HepG2 (cell line): ENCODE data around the gene KMT2A. TPM values are rescaled to one million over a fixed set of nuclear protein-coding genes. Genes with fewer than 3 reads are reported as not detected.
A peak's percentile ranks its signal among the peaks of the same experiment; 100 is the strongest.

Experiments used
- ARID2 ChIP-seq: sonication (generic); formaldehyde crosslinking; IDR thresholded peaks from 2 replicates; pipeline ENCODE4 v1.8.1; 2022; ENCODE audit warnings: mild to moderate bottlenecking, missing genetic modification reagents, borderline replicate concordance
- ATF7-NPFF ChIP-seq: sonication (generic); formaldehyde crosslinking; IDR thresholded peaks from 2 replicates; pipeline ENCODE4 v1.8.1; 2023; ENCODE audit warnings: mild to moderate bottlenecking, low read depth, missing genetic modification reagents, moderate library complexity
- CBX1 ChIP-seq: IDR thresholded peaks from one replicate; pipeline ENCODE4 v1.6.1; 2016; ENCODE audit warnings: antibody characterized with exemption, low read depth
- CBX2 ChIP-seq, 2 experiments: fragments of 200-600 bp in 1 of 2; sonication (generic); formaldehyde crosslinking in 1 of 2; IDR thresholded peaks; 2 replicates each; pipeline versions ENCODE4 v1.7.0 to v1.8.1; 2018 to 2022; ENCODE audit warnings: low read depth in 2 of 2, low read length in 1 of 2, mild to moderate bottlenecking in 1 of 2, missing genetic modification reagents in 1 of 2
- FLYWCH1 ChIP-seq: sonication (generic); formaldehyde crosslinking; IDR thresholded peaks from 2 replicates; pipeline ENCODE4 v1.8.1; 2023; ENCODE audit warnings: mild to moderate bottlenecking, missing genetic modification reagents
- HOXD1 ChIP-seq: sonication (generic); formaldehyde crosslinking; IDR thresholded peaks from 2 replicates; pipeline ENCODE4 v1.5.0; 2020; ENCODE audit warnings: missing genetic modification reagents
- IKZF4 ChIP-seq: sonication (generic); formaldehyde crosslinking; IDR thresholded peaks from 2 replicates; pipeline ENCODE4 v1.5.1; 2020; ENCODE audit warnings: borderline replicate concordance, mild to moderate bottlenecking, low read depth, missing genetic modification reagents; ENCODE audit errors: not compliant biosample characterization
- KIAA2018 ChIP-seq: sonication (generic); formaldehyde crosslinking; IDR thresholded peaks from 2 replicates; pipeline ENCODE4 v1.5.0; 2020; ENCODE audit warnings: mild to moderate bottlenecking, missing genetic modification reagents, borderline replicate concordance
- MIER2 ChIP-seq: IDR thresholded peaks from 2 replicates; pipeline ENCODE4 v1.6.1; 2016; ENCODE audit warnings: missing biosample characterization, missing genetic modification reagents
- NR2F6 ChIP-seq, 2 experiments: IDR thresholded peaks; 2 replicates each; pipeline ENCODE4 v1.6.1; 2016; ENCODE audit warnings: antibody characterized with exemption in 1 of 2, mild to moderate bottlenecking in 1 of 2
- PHF8 ChIP-seq: sonication (generic); formaldehyde crosslinking; IDR thresholded peaks from 2 replicates; pipeline ENCODE4 v1.5.0; 2020; ENCODE audit warnings: missing genetic modification reagents
- SALL1 ChIP-seq: sonication (generic); formaldehyde crosslinking; IDR thresholded peaks from 2 replicates; pipeline ENCODE4 v1.8.0; 2022; ENCODE audit warnings: mild to moderate bottlenecking, missing genetic modification reagents
- SMARCE1 ChIP-seq: fragments of 450-650 bp; IDR thresholded peaks from 2 replicates; pipeline ENCODE4 v1.6.1; 2017; ENCODE audit warnings: borderline replicate concordance
- SOX5 ChIP-seq: IDR thresholded peaks from 2 replicates; pipeline ENCODE4 v1.6.1; 2016; ENCODE audit warnings: borderline replicate concordance
- ZNF235 ChIP-seq: sonication (generic); formaldehyde crosslinking; IDR thresholded peaks from 2 replicates; pipeline ENCODE4 v1.8.1; 2023; ENCODE audit warnings: mild to moderate bottlenecking, missing genetic modification reagents, borderline replicate concordance
- ZNF503 ChIP-seq: sonication (generic); formaldehyde crosslinking; IDR thresholded peaks from 2 replicates; pipeline ENCODE4 v1.4.0; 2020; ENCODE audit warnings: missing genetic modification reagents
- ZNF547 ChIP-seq: sonication (generic); formaldehyde crosslinking; IDR thresholded peaks from 2 replicates; pipeline ENCODE4 v1.5.1; 2020; ENCODE audit warnings: mild to moderate bottlenecking, missing genetic modification reagents
- ZNF773 ChIP-seq: sonication (generic); formaldehyde crosslinking; IDR thresholded peaks from 2 replicates; pipeline ENCODE4 v1.4.0; 2020; ENCODE audit warnings: missing genetic modification reagents, borderline replicate concordance
- ZNF788 ChIP-seq: sonication (generic); formaldehyde crosslinking; IDR thresholded peaks from 2 replicates; pipeline ENCODE4 v1.5.0; 2020; ENCODE audit warnings: mild to moderate bottlenecking, missing genetic modification reagents, borderline replicate concordance
- ZNF839 ChIP-seq: sonication (generic); formaldehyde crosslinking; IDR thresholded peaks from 2 replicates; pipeline ENCODE4 v1.4.0; 2020; ENCODE audit warnings: missing genetic modification reagents, mild to moderate bottlenecking, borderline replicate concordance
- polyA plus RNA-seq, 8 experiments: library from polyadenylated mRNA; depleted of rRNA in 3 of 8; stranded (reverse) in 7 of 8; unstranded in 1 of 8; fragments of >200 nt; fragmentation: Illumina TruSeq in 4 of 8; extraction: Trizol in 4 of 8; gene quantifications; 2 replicates each; pipeline versions ENCODE4 v1.2.1 to v1.2.3, GENCODE V29; 2011 to 2016; ENCODE audit warnings: low read depth in 4 of 8, missing spikeins in 1 of 8, mixed read lengths in 1 of 8; ENCODE audit not compliant: insufficient read depth in 1 of 8
- total RNA-seq, 5 experiments: library from RNA; depleted of rRNA; stranded (reverse); fragments of >200 nt; fragmentation: Illumina TruSeq; extraction: Trizol; gene quantifications; 2 replicates each; pipeline ENCODE4 v1.2.3, GENCODE V29; 2016; ENCODE audit warnings: low read depth in 1 of 5

Gene KMT2A
- total and polyA plus RNA-seq, 2 of the 13 experiments (the other 11 are each of a cell fraction or from before 2014, with no cell fraction given): 12.4 to 20.0 TPM

GRCh38 chr11:118434553-118435289 lies 1.6 kb upstream of the KMT2A start (continued):
- TF ChIP-seq KIAA2018 (CRISPR knock-in tag) (no peak), ARID2 (no peak), CBX2 (IDR thresholded peaks at IDR 0.05; ENCODE audit: low read depth, low read length) (no peak), CBX2 (CRISPR knock-in tag; IDR thresholded peaks at IDR 0.05; ENCODE audit: low read depth) (no peak), SOX5 (CRISPR knock-in tag) (no peak), ZNF839 (CRISPR knock-in tag) (no peak), ZNF235 (0 out of 2 replicates have a peak, but pooled peaks have one; percentile 23), IKZF4 (CRISPR knock-in tag) (no peak), NR2F6 (IDR thresholded peaks at IDR 0.05) (no peak), NR2F6 (CRISPR knock-in tag; IDR thresholded peaks at IDR 0.05) (no peak), PHF8 (CRISPR knock-in tag) (peak; percentile 64), FLYWCH1 (CRISPR knock-in tag) (no peak), SALL1 (peak; percentile 68), HOXD1 (CRISPR knock-in tag) (no peak), ZNF788 (CRISPR knock-in tag) (peak; percentile 56; the same call in 1 of the 2 replicates), MIER2 (CRISPR knock-in tag) (peak; percentile 85), ZNF773 (CRISPR knock-in tag) (0 out of 2 replicates have a peak, but pooled peaks have one; percentile 51), ZNF503 (CRISPR knock-in tag) (no peak), SMARCE1 (no peak), ATF7-NPFF (peak; percentile 22; the same call in 1 of the 2 replicates), ZNF547 (peak; percentile 46; the same call in 1 of the 2 replicates), CBX1 (peak; percentile 26)
